ENCODE results near the gene ZNF35.

- no peak for TF ChIP-seq CTCF (IDR thresholded peaks at IDR 0.05)
- TF ChIP-seq POLR2A (IDR thresholded peaks at IDR 0.05) = no peak
Observed at GRCh38 chr3:44649709-44650108, 1.2 kb downstream of the ZNF35 start.
